ENCODE results near the gene ZNRF3.
"Not testable (repeated sequence)": the region's sequence is repeated elsewhere in the genome, so short reads cannot be mapped to it uniquely, and the experiment has no call there.

The ZNRF3 gene

DNA sequence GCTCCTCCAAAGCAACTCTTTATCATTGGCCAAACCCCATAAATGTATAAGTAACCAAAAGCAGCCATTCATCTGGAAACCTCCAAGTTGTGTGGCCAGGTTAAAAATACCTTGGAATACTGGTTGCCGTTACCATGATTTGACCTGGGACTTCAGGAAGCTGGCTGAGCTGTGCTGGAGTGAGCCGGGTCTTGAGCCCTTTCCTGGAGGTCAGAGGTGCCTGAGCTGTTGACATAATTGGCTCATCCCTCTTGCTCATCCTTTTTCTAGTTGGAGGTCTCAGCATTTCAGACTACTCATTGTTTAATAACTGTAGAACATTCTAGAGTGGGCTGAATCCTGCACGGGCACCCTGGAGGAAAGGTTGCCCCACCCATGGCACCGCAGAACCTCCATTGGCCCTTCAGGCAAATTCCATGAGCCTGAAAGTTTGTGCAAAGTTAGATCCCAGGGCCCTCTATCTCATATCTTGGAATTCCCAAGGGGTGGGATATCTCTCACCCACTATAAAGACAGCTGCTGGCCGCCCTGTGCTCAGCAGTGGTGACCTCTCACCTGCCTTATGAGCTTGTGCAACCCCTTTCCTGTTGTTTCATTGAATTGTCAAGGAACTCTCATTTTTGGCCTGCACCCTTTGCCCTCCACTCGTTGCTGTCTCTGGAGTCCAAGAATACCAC lies 101.2 kb downstream of the ZNRF3 start:
- no peak for DNase-seq (ENCODE audit: low spot score)

DNA sequence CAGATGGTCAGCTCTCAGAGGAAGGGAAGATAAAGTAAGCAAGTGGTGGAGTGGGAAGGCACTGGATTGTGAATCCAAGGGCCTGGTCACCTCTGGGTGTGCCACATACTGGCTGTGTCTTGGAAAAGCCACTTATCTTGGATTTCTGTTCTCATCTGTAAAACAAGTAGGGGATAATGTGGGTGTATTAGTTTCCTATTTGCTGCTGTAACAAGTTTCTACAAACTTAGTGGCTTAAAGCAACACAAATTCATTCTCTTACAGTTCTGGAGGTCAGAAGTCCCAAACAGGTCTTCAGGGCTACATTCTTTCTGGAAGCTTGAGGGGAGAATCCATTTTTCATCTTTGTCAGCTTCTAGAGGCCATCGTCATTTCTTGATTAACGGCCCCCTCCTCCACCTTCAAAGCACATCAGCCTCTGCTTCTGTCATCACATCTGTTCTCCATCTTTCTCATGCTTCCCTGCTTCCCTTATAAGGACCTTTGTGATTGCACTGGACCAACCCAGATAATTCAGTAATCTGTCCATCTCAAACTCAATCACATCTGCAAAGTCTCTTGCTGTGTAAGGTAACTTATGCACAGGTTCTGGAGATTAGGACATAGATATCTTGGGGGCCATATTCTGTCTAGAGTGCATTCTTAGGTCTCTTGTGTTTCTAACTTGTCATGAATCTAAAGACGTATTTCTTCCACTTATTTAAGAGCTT lies 102.4 kb downstream of the ZNRF3 start:
- no peak for DNase-seq (ENCODE audit: low spot score)

DNA sequence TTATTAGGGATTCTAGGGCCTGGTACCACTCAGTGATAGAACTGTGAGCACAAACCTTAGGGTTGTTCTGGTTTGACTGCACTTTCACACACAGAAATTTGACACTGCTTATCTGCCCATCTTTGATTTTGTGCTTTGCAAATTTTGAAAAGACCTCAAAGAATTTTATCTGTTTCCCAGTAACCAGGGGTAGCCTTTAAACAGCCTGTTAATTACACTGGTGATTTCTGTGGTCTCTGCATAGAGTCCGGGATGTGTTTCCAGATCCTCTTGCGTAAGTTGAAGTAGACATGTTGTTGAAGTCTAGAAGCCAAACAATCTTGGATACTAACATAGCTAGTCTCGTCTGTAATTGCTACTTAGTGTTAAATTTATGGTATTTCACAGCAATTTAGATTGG lies 103.0 kb downstream of the ZNRF3 start:
- peak; percentile 70 for DNase-seq (ENCODE audit: low spot score)

DNA sequence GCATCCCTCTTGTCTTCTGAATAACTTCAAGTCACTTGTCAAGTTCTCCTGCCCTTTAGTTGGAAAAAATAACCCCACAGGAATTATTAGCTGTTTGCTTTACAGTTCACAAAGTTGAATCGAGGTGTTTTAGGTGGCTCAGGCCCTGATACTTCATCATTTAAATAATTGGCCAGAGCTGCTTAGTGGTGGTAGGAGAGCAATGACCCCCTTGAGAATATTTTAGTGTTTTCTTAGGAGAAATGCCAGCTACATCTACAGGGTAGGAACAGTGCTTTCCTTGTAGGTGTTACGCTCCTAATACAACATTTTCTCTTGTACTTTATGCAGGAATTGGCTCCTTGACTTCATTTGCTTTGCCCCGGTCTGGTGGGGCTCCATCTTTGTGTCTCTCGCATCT lies 105.1 kb downstream of the ZNRF3 start:
- no peak for DNase-seq (ENCODE audit: low spot score)

DNA sequence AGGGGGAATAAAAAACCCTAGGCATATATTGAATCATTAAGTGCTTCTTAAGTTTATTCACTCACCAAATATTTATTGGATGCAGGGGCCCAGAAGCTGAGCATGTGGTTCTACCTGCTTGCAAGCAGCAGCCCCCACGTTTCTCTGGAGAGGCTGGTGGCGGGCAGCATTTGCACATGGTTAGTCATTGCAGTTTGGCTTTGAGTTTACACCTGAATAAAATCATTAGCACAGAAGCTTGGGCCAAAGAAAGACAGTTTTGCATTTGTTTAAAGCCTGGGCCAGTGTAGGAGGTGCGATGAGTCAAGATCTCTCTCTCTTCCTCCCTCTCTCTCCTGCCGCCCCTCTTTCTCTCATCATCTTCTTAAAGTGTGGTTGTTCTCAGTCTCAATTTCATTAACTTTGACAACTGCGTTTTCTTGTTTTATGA lies 105.7 kb downstream of the ZNRF3 start:
- DNase-seq (ENCODE audit: low spot score): no peak

DNA sequence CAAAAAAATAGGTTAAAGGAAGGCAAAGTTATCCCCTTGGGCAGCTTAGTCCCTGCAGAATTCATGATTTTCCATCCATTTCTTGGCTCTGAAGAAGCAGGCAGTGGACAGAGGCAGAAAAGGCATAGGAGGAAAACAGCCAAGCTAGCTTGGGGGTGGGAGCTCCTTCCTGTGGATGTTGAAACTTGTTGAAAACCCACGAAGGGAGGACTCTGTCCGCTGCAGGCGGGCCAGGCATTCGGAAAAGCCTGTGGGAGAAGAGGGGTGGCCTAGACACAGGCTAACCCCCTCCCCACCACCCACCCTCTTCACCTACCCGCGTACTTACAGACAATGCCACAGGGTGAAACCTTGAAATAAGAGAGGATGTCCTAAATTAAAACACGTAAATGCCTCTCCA lies 106.1 kb downstream of the ZNRF3 start:
- no peak for DNase-seq (ENCODE audit: low spot score)

DNA sequence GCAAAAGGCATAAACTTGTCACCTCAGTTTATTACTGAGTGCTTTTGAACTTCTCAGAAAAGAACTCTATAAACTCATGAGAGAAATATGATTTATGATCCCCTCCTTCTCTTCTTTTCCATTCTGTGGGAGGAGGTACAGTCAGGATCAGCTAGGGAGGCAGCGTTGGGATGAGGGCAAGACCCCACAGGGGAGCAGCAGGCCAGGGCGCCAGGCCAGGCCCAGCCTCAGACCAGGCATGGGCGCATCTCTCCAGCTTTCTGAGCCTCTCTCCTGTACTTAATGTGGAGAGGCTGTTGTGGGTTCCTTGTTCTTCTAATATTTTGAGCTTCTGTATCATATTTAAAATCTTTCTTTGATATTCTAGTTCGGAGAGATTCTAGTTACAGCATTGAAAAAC lies 106.5 kb downstream of the ZNRF3 start:
- no peak for DNase-seq (ENCODE audit: low spot score)

DNA sequence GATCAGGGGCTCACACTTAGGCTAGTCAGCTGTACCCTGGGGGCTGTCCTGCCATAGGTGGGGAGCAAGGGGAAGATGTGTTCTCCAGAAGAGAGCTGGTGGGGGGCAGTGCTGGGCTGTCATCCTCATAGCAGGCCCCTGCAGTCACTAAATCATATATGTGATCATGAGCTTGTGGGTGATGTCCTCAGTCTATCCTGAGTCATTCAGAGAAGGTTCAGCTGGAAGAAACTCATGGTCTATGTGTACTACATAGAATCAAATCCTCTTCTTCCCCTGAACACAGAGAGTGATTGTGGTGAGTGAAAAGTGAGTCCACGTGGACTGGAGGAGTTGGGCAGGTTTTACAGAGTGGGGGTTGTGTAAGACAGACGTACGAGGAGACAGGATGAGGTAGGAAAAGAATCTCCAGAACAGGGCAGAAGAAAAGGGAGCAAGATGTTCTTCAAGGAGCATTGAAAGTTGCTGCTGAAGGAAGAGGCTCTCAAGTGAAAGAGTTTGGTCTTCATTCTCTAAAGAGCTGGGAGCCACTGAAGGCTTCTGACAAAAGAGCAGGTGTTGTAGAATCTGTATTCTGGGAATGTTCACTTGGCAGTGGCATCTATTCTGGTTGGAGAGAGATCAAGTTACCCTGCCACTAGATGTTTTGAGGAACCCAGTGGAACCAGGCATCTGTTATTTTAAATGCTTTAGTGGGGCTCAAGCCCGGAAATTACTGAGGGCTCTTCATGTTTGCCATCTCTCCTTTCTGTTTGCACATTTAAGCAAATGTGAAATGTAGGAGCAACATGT lies 109.4 kb downstream of the ZNRF3 start:
- DNase-seq (ENCODE audit: low spot score): no peak

- DNase-seq (ENCODE audit: low spot score): no peak
Observed at GRCh38 chr22:28994522-28994921, 111.2 kb downstream of the ZNRF3 start.

DNA sequence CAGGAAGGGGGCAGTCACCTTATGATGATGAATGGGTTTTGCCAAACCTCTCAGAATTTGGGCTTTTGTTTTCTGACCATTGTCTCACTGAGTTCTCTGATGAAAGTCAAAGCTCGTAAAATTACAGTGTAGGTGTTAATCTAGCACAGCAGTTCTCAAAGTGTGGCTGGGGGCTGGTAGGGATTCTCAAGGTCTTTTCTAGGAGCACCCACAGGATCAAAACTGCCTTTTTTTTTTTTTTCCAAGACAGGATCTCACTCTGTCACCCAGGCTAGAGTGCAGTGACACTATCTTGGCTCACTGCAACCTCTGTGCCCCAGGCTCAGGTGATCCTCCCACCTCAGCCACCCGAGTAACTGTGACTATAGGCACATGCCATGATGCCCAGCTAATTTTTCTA lies 112.2 kb downstream of the ZNRF3 start:
- DNase-seq (ENCODE audit: low spot score): no peak

DNA sequence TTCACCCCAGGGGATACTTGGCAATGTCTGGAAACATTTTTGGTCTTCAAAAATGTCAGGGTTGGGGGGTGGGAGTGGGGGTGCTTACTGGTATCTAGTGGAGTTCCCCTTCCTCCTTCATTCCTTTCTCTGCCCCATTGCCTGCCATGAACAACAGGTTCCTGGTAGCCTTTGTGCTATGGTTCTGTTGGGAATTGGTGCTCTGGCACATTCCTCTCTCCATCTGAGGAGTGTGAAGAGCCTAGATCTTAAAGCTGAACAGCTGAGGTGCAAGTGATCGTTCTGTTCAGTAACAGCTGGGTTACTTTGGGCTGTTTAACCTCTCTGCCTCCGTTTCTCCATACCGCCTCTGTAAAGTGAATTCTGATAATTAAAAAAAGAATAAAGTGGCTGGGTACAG lies 114.0 kb downstream of the ZNRF3 start:
- DNase-seq (ENCODE audit: low spot score): no peak

DNA sequence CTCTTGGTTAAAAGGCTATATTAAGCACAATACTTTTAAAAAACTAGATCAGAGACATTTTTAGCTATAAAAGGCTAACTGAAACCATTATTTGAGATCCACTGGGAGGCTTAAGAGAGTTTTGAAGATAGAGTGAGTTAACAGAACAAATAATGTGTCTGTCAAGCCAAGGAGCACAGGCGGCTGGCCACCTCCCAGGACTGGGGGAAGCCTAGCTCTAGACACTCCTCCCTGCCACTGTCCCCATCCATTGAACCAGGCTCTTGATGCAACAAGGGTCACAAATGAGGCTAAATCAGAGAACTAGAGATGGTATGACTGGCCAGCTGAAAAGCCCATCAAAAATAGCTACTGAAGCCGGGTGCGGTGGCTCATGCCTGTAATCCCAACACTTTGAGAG lies 115.3 kb downstream of the ZNRF3 start:
- DNase-seq (ENCODE audit: low spot score): no peak

GRCh38 chr22:28999510-28999909 lies 116.1 kb downstream of the ZNRF3 start:
- DNase-seq (ENCODE audit: low spot score): no peak

DNA sequence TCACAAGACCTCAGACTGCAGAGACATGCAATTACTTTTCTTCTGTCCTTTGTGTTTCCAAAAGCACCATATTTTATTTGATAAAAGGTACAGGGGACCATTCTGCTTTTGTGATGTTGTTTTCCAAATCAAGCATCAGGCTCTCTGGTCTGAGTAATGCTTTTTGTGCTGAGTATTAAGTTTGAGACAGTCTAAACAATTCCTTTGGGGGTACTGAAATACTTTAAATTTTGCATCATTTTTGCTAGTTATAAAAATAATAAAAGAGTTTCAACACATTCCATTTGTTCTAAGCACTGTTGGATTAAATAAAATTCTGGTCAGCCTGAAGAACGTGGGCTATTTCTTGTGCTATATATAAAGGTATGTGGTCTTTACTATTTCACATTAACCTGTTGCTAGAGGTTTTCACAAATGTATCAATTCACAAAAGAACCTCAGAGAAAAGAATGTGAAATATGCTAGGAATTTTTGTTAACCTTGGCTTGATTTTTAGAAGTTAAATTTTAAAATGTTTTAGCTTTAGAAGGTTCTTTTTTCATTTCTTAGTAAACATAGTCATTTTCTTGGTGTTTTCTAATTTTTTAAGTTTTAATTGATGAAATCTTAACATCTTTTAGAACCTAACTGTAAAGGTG lies 116.7 kb downstream of the ZNRF3 start:
- no peak for DNase-seq (ENCODE audit: low spot score)

DNA sequence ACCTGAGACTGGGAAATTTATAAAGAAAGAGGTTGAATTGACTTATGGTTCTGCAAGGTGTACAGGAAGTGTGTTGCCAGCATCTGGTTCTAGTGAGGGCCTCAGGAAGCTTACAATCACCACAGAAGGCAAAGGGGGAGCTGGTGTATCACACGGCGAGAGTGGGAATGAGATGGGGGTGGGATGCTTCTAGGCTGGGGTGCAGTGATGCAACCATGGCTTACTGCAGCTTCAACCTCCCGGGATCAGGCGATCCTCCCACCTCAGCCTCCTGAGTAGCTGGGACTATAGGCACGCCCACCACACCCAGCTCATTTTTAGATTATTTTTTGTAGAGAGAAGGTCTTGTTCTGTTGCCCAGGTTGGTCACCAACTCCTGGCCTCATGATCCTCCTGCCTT lies 117.3 kb downstream of the ZNRF3 start:
- no peak for DNase-seq (ENCODE audit: low spot score)

DNA sequence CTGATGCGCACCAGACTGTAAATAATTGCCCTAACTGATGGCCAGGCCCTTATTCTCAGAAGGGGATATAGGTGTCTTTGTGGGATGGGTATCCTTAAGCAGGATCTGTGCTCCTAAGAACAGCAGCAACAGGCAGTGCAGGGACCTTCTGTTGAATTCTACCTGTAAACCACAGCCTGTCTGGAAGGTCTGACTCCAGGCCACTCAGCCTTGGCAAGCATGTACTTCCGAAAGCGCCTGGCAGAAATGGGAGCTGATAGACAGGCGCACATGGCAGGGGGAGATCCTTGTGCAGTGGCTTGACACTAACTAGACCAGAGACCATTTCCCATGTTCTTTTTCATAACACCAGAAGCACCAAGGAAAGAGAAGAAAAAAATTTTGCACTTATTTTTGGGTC lies 119.2 kb downstream of the ZNRF3 start:
- no peak for DNase-seq (ENCODE audit: low spot score)

DNA sequence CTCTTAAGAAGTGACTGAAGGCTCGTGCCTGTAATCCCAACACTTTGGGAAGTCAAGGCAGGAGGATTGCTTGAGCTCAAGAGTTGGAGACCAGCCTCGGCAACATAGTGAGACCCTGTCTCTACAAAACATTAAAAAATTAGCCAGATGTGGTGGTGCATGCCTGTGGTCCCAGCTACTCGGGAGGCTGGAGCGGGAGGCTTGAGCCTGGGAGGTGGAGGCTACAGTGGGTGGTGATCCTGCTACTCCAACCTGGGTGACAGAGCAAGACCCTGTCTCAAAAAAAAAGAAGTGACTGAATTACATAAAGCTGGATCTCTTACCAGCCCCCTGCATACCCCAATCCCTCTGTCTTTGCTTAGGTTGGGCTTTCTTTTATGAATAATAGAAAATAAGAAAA lies 120.2 kb downstream of the ZNRF3 start:
- DNase-seq (ENCODE audit: low spot score): no peak

DNA sequence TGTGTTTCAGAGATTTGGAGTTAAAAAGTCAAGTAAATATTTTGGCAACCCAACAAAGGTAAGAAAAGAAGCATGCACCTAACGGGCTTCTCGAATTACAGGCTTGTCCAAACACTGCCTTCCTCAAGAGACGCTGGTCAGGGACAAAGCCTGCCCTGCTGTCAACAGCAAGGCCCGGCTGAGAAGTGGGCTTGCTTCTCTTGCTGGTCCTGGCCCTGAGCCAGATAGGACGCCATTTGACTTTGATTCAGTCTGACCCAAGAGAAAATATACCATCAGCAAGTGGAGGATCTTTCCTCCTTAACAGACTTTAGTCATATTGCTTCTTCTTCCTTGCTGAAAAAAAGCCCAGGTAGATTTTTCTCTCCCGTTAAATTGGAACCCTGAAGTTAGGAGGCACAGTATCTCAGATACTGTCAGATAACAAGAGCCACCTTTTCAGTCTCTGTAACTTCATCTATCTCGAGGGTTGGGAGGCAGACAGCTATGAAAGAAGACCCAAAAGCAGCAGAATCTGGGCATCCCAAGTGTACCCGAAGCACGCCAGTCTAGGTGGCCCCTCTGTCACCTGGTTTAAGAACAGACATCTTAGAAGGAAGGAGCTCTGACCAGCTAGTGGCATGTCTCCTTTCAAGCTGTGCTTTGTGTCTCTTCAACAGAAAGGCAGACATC lies 120.7 kb downstream of the ZNRF3 start:
- DNase-seq (ENCODE audit: low spot score): no peak

DNA sequence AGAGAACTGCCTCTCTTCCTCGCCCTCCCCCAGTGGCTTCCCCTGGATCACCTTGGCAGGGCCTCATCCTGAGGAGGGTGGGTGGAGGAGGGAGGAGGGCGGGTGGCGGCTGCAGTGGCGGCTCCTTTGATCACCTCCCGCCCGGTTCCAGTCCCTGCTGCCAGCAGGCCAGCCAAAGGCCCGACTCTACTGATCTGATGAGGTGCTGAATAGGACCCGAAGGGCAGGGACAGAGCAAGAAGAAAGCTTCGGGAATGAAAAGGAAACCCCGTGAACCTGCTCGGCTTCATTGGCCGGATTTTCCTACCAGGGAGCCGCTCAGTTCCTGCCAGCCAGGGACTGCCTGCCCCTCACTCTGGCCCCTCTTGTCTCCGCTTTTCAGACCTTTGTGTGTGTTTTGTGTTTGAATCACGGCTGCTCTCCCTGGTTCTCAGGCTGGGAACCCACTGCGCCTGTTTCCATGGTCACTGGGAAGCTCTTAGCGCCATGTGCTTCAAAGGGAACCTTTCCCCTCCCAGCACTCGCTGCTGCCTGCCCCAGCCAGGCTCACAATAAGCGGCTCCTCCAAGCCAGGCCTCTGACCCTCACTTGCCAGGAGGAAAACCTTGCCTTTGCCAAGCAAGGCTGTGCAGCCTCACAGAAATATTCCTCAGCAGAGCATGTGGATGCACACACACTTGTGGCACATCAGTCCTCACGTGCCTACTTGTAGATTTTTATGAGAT lies 121.4 kb downstream of the ZNRF3 start:
- DNase-seq (ENCODE audit: low spot score): peak; percentile 74

GRCh38 chr22:29005754-29006153 lies 122.4 kb downstream of the ZNRF3 start:
- not testable (repeated sequence) for DNase-seq (ENCODE audit: low spot score)

DNA sequence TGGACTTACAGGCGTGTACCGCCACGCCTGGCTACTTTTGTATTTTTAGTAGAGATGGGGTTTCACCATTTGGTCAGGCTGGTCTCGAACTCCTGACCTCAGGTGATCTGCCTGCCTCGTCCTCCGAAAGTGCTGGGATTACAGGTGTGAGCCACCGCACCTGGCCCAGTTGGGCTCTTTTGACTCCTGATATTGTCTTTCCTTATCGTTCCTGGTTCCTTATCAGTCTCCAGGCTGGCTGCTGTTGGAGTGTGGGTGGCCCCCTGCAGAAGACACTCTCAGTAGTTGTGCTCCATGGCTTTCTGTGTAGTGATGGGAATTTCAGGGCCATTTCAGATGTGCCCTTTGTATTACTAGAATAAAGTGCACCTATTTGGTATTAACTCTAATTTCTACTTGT lies 123.0 kb downstream of the ZNRF3 start:
- DNase-seq (ENCODE audit: low spot score): no peak

Measured in HuH-7 (cell line).